HG03175 (cell line): ENCODE results near the gene AKR7A2.

Experiments
- ATAC-seq: cut with Tn5 transposase; IDR thresholded peaks from one replicate; pipeline ENCODE4 v1.9.1; 2021; ENCODE audit warnings: mild to moderate bottlenecking, moderate library complexity; ENCODE audit not compliant: unreplicated experiment

AKR7A2 gene

DNA sequence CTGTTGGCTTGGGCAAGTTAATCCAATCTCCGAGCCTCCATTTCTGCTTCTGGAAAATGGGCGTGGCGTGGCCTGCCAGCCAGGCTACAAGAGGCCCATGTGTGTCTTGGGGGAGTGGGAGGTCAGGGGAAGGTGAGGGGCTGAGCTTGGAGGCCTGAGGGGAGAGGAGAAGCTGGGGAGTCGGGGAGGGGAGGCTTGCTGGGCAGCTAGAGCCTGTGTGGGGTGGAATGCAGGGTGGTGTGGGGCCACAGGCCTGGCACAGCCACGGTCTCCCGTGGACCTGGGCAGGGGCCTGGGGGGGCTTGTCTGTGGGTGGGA is 14.8 kb upstream of the AKR7A2 start:
- ATAC-seq = no peak

DNA sequence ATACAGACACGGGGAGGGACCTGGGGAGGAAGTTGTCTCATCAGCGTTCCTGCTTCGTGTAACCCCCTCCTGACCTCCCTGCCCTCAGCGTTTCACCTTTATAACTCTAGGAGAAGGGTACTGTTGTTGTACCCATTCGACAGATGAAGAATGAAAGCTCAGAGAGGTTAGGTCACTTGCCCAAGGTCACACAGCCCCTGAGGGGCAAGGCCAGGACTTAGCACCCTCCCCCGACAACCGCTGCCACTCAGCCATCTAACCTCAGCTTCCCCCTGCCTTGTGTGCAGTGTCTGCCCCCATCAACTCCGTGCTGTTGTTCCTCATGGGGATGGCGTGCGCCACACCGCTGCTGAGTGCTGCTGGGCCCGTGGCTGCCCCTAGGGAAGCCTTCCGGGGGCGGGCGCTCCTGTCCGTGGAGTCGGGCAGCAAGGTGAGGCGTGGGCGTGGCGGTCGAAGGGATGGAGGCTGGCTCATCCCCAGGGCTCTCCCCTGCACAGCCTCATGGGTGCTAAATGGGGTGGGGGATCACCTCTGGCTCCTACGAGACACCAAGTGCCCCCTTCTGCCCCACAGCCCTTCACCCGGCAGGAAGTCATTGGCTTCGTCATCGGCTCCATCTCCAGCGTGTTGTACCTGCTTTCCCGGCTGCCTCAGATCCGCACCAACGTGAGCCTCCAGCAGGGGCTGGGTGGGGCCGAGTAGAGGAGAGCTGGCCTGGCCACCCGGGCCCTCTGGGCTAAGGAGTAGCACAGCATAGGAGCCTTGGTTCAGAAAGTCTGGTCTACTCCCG is 14.2 kb upstream of the AKR7A2 start:
- ATAC-seq = no peak

DNA sequence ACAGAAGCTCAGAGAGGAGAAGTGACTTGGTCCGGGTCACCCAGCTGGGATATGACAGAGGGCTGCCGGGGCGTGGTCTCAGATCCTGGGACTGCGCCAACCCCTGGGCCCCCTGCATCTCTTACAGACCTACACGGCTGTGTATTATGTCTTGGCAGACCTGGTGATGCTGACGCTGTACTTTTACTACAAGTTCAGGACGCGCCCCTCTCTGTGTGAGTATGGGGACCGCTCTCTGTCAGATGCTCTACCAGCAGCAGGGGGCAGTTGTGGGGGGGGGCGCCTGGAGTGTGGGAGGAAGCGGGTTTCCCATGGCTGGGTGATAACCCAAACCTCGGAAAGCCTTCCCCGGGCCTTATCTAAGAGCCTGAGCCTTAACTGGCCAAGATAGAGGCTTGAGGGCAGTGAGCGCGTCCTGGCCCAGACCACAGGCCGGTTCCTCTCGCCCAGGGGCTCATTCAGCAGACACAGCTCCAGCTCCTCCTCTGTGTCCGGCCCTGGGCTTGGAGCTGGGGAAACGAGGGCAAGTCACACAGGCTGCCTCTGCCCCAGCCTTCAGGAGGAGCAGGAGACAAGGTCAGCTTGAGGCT is 13.5 kb upstream of the AKR7A2 start:
- no peak for ATAC-seq

DNA sequence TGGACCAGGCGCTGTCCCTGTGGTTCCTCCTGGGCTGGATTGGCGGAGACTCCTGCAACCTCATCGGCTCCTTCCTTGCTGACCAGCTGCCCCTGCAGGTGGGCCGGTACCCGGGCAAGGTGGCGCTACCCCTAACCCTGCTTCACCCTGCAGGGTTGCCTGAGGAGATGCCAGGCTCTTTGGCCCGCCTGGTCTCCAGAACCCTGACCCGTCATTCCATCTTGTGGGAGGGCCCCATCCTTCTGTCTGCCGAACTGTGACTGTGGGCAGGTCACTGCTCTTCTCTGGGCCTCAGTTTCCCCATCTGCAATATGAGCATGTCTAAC is 12.7 kb upstream of the AKR7A2 start:
- ATAC-seq = no peak

DNA sequence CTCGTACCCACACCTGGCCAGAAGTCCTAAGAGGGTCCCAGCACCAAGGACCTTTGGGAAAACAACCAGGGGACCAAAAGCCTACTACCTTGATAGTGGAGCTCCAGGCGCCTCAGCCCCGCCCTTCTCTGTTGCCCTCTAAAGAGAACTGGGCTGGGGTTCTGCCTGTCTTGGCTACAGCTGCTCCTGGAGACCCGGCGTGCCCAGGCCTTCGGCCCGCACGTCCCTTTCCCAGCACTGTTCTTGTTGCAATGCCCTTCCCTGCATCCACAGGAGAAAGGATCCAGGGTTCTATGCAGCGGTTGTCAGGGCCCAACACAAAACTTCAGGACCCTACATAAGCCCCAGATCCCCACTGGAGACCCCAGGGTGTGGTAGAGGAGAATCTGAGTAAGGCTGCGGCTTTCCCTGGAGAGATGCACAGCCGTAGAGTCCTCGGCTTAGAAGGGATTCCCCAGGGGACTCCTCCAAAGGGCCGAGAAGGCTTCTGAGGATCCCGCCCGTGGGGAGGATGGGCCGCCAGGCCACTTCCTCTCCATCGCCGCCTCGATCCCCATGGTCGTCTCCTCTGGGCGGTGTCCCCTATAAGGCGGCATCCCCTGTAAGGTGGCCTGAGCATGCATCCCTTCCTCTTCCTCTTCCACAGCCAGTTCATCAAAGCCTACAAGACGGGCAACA is 12.2 kb upstream of the AKR7A2 start:
- no peak for ATAC-seq

DNA sequence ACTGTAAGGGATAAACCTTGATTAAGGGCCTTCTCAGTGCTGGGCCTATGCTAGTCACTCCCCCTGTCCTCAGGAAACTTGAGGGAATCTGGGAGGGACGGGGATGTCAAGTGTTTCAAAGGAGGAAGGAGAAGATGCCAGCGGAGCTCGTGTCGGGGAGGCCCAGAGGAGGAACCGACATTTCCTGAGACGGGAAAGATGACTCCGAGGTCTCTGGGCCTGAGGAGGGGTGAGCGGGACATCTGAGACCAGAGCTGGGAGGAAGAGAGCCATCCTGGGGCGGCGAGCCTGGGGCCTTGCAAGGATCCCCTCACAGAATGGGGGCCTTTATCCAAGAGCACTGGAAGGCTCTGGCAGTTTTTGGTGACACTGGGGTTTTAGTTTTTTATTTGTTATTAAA is 10.5 kb upstream of the AKR7A2 start:
- ATAC-seq = no peak

DNA sequence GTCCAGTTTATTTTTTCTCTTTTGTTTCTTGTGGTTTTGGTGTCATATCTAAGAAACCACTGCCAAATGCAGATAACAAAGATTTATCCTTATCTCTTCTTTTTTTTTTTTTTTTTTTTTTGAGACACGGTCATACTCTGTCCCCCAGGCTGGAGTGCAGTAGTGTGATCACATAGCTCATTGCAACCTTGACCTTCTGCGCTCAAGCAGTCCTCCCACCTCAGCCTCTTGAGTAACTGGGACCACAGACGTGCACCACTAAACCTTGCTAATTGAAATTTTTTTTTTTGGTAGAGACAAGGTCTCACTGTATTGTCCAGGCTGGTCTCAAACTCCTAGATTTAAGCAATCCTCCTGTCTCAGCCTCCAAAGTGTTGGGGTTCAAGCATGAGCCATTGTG is 9.1 kb upstream of the AKR7A2 start:
- ATAC-seq = no peak

DNA sequence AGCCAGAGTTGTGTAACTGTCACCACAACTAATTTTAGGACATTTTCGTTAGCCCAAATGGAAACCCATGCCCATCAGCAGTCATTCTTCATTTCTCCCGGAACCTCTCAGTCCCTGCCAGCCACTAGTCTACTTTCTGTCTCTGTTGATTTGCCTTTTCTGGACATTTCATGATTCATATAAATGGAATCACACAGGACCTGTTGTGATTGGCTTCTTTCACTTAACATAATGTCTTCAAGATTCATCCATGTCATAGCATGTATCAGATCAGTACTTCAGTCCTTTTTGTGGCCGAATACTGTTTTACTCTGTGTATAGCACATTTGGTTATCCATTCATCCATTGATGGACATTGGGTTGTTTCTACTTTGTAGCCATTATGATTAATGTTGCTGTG is 7.3 kb upstream of the AKR7A2 start:
- ATAC-seq = no peak

DNA sequence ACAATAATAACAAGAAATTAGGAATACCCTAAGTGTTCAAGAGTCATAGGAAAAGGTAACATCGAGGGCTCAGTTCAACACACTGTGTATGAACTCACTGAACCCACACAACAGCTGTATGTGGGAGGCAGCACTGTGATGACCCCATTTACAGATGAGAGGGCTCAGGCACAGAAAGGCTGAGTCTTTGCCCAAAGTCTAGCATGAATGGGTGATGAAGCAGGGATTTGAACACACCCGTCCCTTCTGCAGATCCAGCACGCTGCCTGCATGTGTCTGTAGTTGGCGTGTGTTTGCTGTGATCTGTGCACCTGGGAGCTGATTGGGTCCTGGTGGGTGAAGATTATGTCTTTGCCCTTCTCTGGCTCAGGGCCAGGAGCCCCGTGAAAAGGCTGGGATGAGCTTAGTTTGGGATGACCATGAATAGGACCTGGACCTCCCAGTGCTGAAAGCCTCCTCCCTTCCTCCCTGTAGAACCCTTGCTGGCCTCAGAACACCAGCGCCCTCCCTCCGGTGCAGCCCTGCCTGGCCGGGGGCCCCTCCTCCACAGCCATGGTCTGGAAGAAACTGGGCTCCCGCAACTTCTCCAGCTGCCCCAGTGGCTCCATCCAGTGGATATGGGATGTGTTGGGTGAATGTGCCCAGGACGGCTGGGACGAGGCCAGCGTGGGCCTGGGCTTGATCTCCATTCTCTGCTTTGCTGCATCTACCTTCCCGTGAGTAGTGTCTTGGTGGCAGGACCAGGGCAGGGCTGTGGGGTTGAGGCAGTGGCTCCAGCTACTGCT is 5.4 kb upstream of the AKR7A2 start:
- no peak for ATAC-seq

DNA sequence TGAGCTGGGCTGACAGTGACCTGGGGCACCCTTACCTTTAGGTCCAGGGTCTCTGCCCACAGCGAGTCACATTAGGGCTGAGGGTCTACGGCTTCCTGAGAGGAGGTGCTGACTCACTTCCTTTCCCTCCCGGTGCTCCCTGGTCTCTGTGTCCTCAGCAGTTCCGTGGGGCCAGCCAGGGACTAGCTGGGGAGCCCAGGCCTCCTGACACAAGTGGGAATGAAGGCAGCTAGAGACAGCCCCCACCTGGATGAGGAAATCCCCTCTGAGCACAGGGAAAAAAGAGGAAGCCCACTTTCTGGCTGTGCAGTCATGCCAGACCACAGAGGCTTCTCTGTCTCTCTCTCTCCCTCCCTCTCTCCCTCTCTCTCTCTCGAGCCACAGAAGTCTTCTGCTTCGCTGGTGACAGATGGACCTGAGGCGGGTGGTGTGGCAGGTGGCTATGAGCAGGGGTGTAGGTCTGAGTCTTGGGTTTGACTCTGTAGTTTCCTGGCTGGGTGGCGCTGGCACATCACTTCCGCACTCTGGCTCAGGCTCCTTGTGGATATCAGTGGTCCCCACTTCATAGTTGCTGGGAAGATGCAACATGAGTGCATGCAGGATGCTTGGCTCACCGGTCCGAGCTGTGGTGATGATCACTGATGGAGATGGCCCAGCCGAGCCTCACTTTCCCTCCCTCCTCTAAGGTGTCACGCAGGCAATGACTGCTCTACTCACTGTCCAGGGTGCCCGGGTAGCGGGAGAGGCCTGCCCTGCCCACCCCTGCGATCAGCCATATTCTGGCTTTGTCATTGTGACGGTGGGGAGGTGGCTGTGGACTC is 3.6 kb upstream of the AKR7A2 start:
- peak; percentile 37 for ATAC-seq

DNA sequence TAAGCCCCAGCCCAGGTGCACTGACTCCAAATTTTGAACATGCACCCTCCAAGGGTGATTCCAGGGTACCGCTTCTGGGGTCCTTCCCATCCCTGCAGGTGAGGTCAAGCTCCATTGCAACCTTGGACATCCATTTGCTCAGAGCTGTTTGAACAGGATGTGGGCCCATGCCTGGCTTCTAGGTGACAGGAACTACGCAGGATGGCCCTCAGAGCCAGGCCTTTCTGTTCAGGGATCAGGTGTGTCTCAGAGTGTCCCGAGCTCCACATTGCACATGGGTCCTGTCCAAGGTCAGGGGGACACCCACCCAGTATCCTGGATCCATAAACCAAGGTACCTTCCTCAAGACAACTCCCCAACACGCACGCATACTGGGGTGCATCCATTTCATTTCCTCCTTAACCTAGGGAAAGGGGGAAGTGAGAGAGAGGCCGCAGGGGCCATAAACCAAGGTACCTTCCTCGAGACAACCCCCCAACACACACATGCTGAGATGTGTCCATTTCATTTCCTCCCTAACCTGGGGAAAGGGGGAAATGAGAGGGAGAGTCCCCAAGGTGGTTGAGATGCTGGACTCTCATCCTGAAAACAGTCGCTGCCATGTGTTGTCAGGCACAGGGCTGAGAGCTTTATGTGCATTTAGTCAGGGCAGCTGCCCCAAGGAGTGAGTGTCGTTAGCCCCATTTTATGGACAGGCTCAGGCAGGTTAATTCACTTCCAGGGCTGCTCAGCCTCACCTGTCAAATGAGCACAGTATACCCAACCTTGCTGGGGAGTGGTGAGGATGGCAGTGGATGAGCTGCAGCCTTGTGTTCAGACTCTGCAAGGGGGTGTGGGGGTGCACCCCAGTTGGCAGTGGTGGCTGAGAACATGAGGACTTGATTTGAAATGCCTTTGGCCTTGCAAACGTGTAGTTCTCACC is 2.3 kb upstream of the AKR7A2 start:
- no peak for ATAC-seq

DNA sequence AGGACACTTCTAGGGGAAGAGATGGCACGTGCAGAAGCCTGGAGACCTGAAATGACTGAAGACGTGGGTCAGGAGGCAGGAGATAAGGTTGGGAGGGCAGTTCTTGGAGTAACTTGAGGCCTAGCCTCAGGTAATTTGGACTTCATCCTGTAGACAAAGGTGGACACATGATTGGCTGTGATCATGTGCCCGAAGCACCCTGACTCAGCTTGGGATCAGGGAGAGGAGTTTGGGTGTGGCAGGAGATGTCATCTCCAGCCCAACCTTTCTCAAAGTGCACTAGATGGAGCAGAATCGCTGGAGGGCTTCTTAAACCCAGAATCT is 1.7 kb upstream of the AKR7A2 start:
- ATAC-seq = no peak

DNA sequence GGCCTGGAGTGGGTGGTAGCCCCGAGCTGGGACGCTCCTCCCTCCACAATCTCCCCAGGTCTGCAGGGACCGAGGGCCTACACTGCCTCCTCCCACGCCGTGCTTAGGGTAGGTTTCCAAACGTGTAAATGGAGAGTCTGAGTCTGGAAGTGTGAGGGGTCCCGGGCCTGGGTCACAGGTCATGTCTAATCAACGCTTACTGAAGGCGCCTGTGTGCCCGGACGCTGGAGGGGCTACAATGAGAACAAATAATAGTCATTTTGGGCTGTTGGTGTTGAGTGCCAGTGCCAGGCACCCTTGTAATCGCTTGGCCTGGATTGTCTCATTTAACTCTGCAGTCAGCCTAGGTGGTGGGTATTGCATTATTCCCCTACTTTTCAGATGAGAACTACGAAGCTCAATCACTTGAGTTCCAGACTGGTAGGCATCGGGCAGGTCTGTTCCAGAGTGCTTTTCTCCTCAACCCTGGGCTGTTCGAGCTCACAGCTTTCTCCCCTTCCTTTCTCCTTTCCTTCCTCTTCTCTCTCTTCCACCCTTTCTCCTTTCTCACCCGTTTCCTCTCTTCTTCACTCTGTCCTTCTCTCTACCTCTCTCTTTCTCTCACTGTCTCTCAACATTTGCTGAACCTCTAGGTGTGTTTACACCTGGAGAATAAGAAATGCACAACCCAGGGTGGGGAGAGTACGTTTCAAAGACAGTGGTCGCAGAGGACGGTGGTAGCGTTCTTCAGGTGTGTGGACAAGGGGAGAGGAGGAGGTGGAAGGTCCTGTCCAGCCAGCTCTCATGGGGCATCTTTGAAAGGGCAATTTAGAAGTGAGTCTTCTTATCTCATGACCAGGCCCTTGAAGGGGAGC is 1.1 kb upstream of the AKR7A2 start:
- peak; percentile 24 for ATAC-seq

DNA sequence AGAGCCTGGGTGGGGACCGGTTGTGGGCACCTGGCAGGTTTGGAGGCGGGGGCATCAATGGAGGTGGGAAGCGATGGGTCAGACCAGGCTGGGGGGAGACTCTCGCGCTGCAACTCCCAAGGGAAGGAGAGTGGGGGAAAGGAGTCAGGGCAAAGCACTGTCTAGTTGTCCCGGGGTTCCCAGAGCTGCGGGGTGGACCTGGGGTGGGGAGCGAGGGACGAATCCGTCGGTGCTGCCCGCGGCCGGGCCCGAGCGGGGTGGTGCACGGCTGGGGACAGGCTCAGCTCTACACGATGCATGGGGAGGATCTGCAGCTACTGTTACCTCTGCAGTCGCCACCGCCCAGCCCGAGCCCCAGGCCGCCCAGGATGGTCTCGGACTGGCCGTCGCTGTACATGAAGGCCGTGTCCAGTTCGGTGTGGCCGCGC is 427 bp downstream of the AKR7A2 start:
- ATAC-seq = peak; percentile 4

DNA sequence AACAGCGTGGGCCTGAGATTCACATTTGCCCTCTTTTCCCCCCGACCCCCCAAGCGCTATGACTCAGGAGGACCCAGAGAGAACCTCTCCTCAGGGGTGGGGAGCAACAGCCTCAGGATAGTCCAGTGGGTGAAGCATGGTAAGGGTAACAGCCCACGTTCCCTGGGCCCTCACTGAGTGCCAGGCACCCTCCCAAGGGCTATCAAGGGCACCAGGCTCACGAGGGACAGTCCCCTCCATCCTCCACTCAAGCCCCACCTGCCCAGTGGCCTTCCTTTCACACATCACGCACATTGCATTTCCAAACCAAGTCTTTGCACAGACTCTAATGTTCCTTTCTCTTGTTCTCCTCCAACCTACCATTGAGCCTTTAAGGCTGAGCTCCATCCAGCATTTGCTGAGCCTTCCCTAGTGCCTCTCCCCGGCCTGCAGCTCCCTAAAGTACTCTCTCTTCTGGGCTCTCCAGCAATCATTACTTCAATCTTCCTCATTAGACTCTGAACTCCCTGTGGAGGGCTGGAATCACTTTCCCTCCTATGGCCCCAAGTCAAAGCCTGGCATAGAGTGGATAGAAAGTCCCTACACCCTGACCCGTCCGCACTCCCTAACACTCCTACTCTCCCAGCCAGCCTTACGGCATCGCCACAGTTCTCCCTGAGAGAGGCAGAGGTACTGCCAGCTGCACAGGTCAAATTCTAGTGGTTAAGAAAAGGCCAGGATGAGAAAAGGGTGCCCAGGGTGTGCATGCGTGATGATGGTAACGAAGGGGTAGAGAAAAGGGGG is 1.0 kb downstream of the AKR7A2 start:
- ATAC-seq = no peak

DNA sequence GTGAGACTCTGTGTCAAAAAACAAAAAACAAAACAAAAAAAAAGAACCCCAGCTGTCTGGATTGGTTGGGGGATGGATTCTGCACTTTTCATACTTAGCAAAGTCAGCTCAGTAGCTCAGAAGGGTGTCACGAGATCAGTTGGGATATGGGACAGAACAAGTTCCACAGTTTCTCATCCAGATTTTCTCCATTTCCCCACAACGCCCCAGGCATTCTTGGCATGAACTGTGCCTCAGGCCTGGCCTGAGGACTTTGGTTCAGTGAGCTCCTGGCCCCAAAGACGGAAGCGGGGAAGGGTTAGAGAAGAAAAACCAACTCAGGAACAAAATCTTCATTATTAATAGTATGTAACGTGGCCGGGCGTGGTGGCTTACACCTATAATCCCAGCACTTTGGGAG is 1.9 kb downstream of the AKR7A2 start:
- no peak for ATAC-seq

DNA sequence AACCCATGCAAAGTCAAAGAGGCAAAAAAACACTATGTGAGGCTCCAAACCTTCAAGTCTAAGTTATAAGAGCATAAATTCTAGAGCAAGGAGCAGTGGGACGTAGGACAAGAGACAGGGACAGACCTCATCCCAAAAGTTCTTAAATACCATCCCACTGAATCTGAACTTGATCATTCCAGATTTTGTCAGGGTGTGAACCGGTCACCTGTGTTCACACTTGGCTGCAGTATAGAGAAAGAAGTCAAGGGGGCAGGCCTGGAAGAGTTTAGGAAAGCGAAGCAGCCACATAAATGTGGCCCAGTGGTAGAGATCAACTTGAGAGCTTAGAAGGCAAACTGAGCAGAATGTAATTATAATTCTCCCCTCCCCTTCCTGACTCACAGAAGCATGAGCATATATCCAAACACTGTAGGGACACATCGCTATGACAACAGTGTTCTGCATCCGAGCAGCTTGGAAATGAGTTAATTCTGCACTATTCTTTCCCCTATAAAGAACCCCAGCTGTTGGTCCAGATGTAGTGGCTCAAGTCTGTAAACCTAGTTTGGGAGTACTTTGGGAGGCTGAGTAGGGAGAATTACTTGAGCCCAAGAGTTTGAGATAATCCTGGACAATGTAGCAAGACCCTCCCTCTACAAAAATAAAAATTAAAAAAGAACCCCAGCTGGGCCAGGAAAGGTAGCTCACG is 2.7 kb downstream of the AKR7A2 start:
- no peak for ATAC-seq

DNA sequence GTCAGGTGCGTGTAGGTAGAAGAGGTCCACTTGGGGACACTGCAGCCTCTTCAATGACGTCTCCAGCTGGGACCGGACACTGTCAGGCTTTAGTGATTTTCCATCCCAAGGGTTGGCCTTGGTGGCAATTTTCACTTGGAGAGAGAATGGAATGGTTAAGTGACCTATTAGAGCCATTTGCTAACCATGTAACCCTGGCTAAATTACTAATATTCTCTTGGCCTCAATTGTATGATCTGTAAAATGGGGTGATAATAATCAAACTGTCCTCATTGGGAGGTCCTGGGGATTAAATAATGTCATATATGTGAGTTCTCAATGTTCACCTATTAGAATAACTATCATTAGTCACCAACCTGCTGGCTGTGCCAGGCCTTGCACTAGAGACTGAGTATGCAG is 3.4 kb downstream of the AKR7A2 start:
- ATAC-seq = no peak
